ENCODE results near the gene SLC22A23. TPM values are rescaled to one million over a fixed set of nuclear protein-coding genes. Genes with fewer than 3 reads are reported as not detected.

SLC22A23 gene
- total RNA-seq, 1 experiment from 2014 or later = 5.7 TPM

DNA sequence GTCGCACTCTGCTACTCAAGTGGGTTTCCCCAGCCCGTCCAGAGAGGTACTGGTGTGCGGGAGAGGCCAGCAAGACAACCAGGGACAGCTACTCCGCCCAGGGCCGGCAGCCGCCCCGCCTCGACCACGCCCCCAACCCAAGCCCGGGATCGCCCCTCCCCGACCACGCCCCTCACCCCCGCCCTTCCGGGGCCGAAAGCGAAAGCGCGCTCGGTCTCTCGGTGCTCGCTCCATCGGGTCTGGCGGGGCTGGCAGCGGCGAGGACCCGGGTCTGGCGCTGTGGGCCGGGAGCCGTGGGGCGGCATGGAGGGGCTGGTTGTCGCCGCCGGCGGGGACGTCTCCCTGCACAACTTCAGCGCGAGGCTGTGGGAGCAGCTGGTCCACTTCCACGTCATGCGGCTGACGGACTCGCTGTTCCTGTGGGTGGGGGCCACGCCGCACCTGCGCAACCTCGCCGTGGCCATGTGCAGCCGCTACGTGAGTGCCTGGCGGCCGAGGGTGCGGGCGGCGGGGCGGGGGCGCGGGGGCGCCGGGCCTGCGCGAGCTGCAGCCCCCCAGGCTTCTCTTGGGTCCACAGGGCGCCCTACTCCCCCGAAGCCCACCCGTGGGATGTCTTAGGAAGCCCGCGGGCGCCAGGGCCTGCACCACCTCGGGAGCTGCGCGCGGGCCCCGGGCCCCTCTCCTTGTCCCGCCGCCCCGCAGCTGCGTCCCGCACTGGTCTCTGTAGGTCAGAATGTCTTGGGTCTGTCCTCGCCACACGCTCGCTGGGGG, 197.9 kb downstream of the SLC22A23 start, which contains the start of gene PSMG4:
Gene PSMG4 (plus strand): TSS at position 228 of the 771 bp plus-strand sequence. CDS start 76 bp downstream, at position 304.
- H3K9ac ChIP-seq (ENCODE audit: low read length) = peak within 1 kb of the TSS; percentile 89
- H3K4me3 ChIP-seq (ENCODE audit: low read length) = peak within 1 kb of the TSS; percentile 84
- H2AFZ ChIP-seq (ENCODE audit: low read length) = peak within 1 kb of the TSS; percentile 64
- CTCF ChIA-PET = interaction anchor here (0.7 to 1.5 kb wide), 2 partner anchors 50 to 102 kb away, joined by 3 read pairs; partner anchors contain the start of gene TUBB2A
- H3K27me3 ChIP-seq (ENCODE audit: low read length) = no peaks in the 10 kb centered on the region
- ATAC-seq (peak; percentile 83), DNase-seq (peak; percentile 88)
- H3K9me2 ChIP-seq (replicated peaks; ENCODE audit: low read length) = no peaks in the 10 kb centered on the region
- BruUV-seq (replicated peaks) = no TSS peak
- POLR2A ChIA-PET (ENCODE audit: unreplicated experiment) = no interaction called here
- H3F3A ChIP-seq (ENCODE audit: low read length, unreplicated experiment) = no peaks in the 10 kb centered on the region
- peaks cover 4% of the 10 kb centered on the region for H3K36me3 ChIP-seq (ENCODE audit: low read depth, low read length)
- peaks cover 51% of the 10 kb centered on the region for H3K79me2 ChIP-seq (ENCODE audit: low read length)
- H3K27ac ChIP-seq (ENCODE audit: low read length) = peak within 1 kb of the TSS; percentile 28
- TF ChIP-seq EZH2phosphoT487 (IDR thresholded peaks at IDR 0.05; ENCODE audit: borderline replicate concordance, low read length) = no peak
- TF ChIP-seq, protein P1, sequence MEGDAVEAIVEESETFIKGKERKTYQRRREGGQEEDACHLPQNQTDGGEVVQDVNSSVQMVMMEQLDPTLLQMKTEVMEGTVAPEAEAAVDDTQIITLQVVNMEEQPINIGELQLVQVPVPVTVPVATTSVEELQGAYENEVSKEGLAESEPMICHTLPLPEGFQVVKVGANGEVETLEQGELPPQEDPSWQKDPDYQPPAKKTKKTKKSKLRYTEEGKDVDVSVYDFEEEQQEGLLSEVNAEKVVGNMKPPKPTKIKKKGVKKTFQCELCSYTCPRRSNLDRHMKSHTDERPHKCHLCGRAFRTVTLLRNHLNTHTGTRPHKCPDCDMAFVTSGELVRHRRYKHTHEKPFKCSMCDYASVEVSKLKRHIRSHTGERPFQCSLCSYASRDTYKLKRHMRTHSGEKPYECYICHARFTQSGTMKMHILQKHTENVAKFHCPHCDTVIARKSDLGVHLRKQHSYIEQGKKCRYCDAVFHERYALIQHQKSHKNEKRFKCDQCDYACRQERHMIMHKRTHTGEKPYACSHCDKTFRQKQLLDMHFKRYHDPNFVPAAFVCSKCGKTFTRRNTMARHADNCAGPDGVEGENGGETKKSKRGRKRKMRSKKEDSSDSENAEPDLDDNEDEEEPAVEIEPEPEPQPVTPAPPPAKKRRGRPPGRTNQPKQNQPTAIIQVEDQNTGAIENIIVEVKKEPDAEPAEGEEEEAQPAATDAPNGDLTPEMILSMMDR (conservative IDR thresholded peaks at IDR 0.05; ENCODE audit: low read depth, low read length) = no peak
- TF ChIP-seq EZH2 (IDR thresholded peaks at IDR 0.05; ENCODE audit: low read length, unreplicated experiment) = no peak
- intact Hi-C loops (cut with micrococcal nuclease) = loop anchor here (10.0 kb wide), 1 partner anchor 264 kb away; the partner anchor contains the start of gene NQO2
- H3K9me3 ChIP-seq (ENCODE audit: low read length) = no peaks in the 10 kb centered on the region
- peaks cover 14% of the 10 kb centered on the region for H3K4me1 ChIP-seq (ENCODE audit: insufficient read depth, low read length)
- H4K20me1 ChIP-seq (ENCODE audit: low read length) = peaks cover 24% of the 10 kb centered on the region; the same call in 1 of the 2 replicates
- peak within 1 kb of the TSS; percentile 93 for H3K4me2 ChIP-seq (ENCODE audit: low read length)

DNA sequence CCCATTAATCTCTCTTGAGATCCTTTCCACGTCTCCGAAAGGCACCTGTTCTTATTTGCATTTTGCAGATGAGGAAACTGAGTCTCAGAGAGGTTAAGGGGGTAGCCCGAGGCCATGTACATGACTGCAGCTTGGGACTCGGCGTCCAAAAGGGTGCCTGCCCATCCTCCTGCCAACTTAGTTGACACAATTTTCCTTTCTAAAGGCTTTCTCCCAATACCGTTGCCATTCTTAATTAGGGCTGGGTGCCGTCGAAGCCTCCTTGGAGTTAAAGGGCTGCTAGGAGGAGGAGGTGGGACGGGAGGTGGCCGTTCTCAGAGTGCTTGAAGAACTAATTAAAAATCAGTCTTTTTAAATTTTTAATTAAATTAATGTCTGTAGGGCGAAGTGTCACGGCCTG, 198.6 kb downstream of the SLC22A23 start:
- no peak overlapping the region for H2AFZ ChIP-seq (ENCODE audit: low read length)
- peak overlapping the region; percentile 84; the same call in 1 of the 2 replicates for H3K4me3 ChIP-seq (ENCODE audit: low read length)
- H3K27ac ChIP-seq (ENCODE audit: low read length) = no peak overlapping the region

DNA sequence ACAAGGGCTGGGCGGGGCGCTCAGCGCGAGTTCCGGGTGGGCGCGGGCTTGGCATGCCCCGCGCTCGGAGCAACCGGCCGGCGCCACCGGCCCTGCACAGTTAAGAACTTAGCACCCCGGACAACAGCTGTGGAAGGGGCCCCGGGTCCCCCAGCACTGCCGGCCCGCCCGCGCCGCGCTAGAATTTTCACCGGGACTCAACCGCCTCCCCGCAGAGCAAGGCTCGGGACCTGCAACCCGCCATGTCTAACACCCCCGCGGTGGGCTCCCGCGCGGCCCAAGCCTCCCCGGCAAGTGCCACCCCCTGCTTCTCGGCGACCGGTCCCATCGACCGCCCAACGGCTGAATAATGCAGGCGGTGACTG, 203.3 kb downstream of the SLC22A23 start:
- Histone ChIP-seq H3K9me2 (replicated peaks; ENCODE audit: low read length) (no peaks in the 10 kb centered on the region), H3K27me3 (ENCODE audit: low read length) (no peaks in the 10 kb centered on the region), H3K9me3 (ENCODE audit: low read length) (no peaks in the 10 kb centered on the region), H3F3A (ENCODE audit: low read length, unreplicated experiment) (no peaks in the 10 kb centered on the region), H2AFZ (ENCODE audit: low read length) (no peak overlapping the region), H3K27ac (ENCODE audit: low read length) (no peak overlapping the region), H3K9ac (ENCODE audit: low read length) (no peak overlapping the region), H3K4me1 (ENCODE audit: insufficient read depth, low read length) (peaks cover 3% of the 10 kb centered on the region; the same call in 1 of the 2 replicates), H3K36me3 (ENCODE audit: low read depth, low read length) (no peaks in the 10 kb centered on the region), H3K4me2 (ENCODE audit: low read length) (no peak overlapping the region), H3K79me2 (ENCODE audit: low read length) (no peaks in the 10 kb centered on the region), H4K20me1 (ENCODE audit: low read length) (no peaks in the 10 kb centered on the region), H3K4me3 (ENCODE audit: low read length) (no peak overlapping the region)
- no TSS peak for BruUV-seq (replicated peaks)
- CTCF ChIA-PET = no interaction called here
- DNase-seq (no peak), ATAC-seq (no peak)
- intact Hi-C loops (cut with micrococcal nuclease) = loop anchor here (10.0 kb wide), 1 partner anchor 259 kb away; the partner anchor contains the start of gene NQO2
- TF ChIP-seq, protein P1 (conservative IDR thresholded peaks at IDR 0.05; ENCODE audit: low read depth, low read length) = no peak
- TF ChIP-seq EZH2phosphoT487 (IDR thresholded peaks at IDR 0.05; ENCODE audit: borderline replicate concordance, low read length) = no peak
- no peak for TF ChIP-seq EZH2 (IDR thresholded peaks at IDR 0.05; ENCODE audit: low read length, unreplicated experiment)
- POLR2A ChIA-PET (ENCODE audit: unreplicated experiment) = no interaction called here

More for the DNA sequence above, 198.6 kb downstream of the SLC22A23 start:
- TF ChIP-seq EZH2phosphoT487 (IDR thresholded peaks at IDR 0.05; ENCODE audit: borderline replicate concordance, low read length) = no peak
- Histone ChIP-seq H3K4me1 (ENCODE audit: insufficient read depth, low read length) (peaks cover 14% of the 10 kb centered on the region), H4K20me1 (ENCODE audit: low read length) (peaks cover 17% of the 10 kb centered on the region; the same call in 1 of the 2 replicates), H3K9me3 (ENCODE audit: low read length) (no peaks in the 10 kb centered on the region), H3K27me3 (ENCODE audit: low read length) (no peaks in the 10 kb centered on the region), H3K79me2 (ENCODE audit: low read length) (peaks cover 44% of the 10 kb centered on the region), H3K4me2 (ENCODE audit: low read length) (peak overlapping the region; percentile 93), H3F3A (ENCODE audit: low read length, unreplicated experiment) (no peaks in the 10 kb centered on the region), H3K36me3 (ENCODE audit: low read depth, low read length) (no peaks in the 10 kb centered on the region; the same call in 1 of the 2 replicates), H3K9ac (ENCODE audit: low read length) (no peak overlapping the region), H3K9me2 (replicated peaks; ENCODE audit: low read length) (no peaks in the 10 kb centered on the region)
- DNase-seq (no peak), ATAC-seq (no peak)
- intact Hi-C loops (cut with micrococcal nuclease) = loop anchor here (10.0 kb wide), 1 partner anchor 263 kb away; the partner anchor contains the start of gene NQO2
- no TSS peak for BruUV-seq (replicated peaks)
- POLR2A ChIA-PET (ENCODE audit: unreplicated experiment) = no interaction called here
- CTCF ChIA-PET = no interaction called here

Measured in PC-3 (cell line).